ENCODE data around the gene TWF2. TPM values are rescaled to one million over a fixed set of nuclear protein-coding genes. Genes with fewer than 3 reads are reported as not detected.

TWF2 gene
- total RNA-seq, 3 donors from 2014 or later (not counting 1 experiment from before 2014, with no cell fraction given), result 49.2 to 76.6 (median 52.0) TPM

- Histone ChIP-seq H3K4me3 (ENCODE audit: low read length) (no peak overlapping the region), H3K9me3 (ENCODE audit: control insufficient read depth, insufficient read depth, low read length) (no peaks in the 10 kb centered on the region), H3K27ac (ENCODE audit: low read length) (no peak overlapping the region), H3K27me3 (ENCODE audit: control insufficient read depth, insufficient read depth, low read length) (no peaks in the 10 kb centered on the region), H3K4me1 (ENCODE audit: control insufficient read depth, insufficient read depth, low read length) (peaks cover 24% of the 10 kb centered on the region), H3K36me3 (ENCODE audit: control insufficient read depth, insufficient read depth, low read length) (no peaks in the 10 kb centered on the region)
- 95% methylated on average over 7 of the region's 14 CpGs for WGBS (ENCODE audit: insufficient coverage)
- no peaks in the 10 kb centered on the region for H3K36me3 Mint-ChIP-seq
- ATAC-seq (no peak), DNase-seq (no peak)
- intact Hi-C loops (cut with micrococcal nuclease), result no loop called here
- no peaks in the 10 kb centered on the region for H3K27me3 Mint-ChIP-seq (ENCODE audit: low read depth in 2 of 2)
- TF ChIP-seq, protein P1, sequence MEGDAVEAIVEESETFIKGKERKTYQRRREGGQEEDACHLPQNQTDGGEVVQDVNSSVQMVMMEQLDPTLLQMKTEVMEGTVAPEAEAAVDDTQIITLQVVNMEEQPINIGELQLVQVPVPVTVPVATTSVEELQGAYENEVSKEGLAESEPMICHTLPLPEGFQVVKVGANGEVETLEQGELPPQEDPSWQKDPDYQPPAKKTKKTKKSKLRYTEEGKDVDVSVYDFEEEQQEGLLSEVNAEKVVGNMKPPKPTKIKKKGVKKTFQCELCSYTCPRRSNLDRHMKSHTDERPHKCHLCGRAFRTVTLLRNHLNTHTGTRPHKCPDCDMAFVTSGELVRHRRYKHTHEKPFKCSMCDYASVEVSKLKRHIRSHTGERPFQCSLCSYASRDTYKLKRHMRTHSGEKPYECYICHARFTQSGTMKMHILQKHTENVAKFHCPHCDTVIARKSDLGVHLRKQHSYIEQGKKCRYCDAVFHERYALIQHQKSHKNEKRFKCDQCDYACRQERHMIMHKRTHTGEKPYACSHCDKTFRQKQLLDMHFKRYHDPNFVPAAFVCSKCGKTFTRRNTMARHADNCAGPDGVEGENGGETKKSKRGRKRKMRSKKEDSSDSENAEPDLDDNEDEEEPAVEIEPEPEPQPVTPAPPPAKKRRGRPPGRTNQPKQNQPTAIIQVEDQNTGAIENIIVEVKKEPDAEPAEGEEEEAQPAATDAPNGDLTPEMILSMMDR (IDR thresholded peaks at IDR 0.05), result no peak
- peaks cover 21 to 28% of the 10 kb centered on the region in 2 donors for H3K4me1 Mint-ChIP-seq
- no peak overlapping the region for H3K27ac Mint-ChIP-seq
- H3K9me3 Mint-ChIP-seq, result no peaks in the 10 kb centered on the region
- no peak overlapping the region for H3K4me3 Mint-ChIP-seq
These were observed 44.3 kb downstream of the TWF2 start for GRCh38 chr3:52194485-52195290.

GRCh38 chr3:52193065-52193464 is 45.9 kb downstream of the TWF2 start:
- ATAC-seq (no peak), DNase-seq (no peak)
- intact Hi-C loops (cut with micrococcal nuclease), result no loop called here
- no peaks in the 10 kb centered on the region for H3K9me3 Mint-ChIP-seq
- 95% methylated on average over 18 of the region's 18 CpGs for WGBS (ENCODE audit: insufficient coverage)
- no peaks in the 10 kb centered on the region for H3K27me3 Mint-ChIP-seq (ENCODE audit: low read depth in 2 of 2)
- Histone ChIP-seq H3K4me1 (ENCODE audit: control insufficient read depth, insufficient read depth, low read length) (peaks cover 11% of the 10 kb centered on the region), H3K9me3 (ENCODE audit: control insufficient read depth, insufficient read depth, low read length) (no peaks in the 10 kb centered on the region), H3K36me3 (ENCODE audit: control insufficient read depth, insufficient read depth, low read length) (no peaks in the 10 kb centered on the region), H3K27ac (ENCODE audit: low read length) (no peak overlapping the region), H3K27me3 (ENCODE audit: control insufficient read depth, insufficient read depth, low read length) (no peaks in the 10 kb centered on the region), H3K4me3 (ENCODE audit: low read length) (no peak overlapping the region)
- no peak overlapping the region for H3K27ac Mint-ChIP-seq
- TF ChIP-seq, protein P1 (IDR thresholded peaks at IDR 0.05), result no peak
- no peaks in the 10 kb centered on the region for H3K36me3 Mint-ChIP-seq
- peaks cover 7 to 13% of the 10 kb centered on the region in 2 donors for H3K4me1 Mint-ChIP-seq
- H3K4me3 Mint-ChIP-seq, result no peak overlapping the region

DNA sequence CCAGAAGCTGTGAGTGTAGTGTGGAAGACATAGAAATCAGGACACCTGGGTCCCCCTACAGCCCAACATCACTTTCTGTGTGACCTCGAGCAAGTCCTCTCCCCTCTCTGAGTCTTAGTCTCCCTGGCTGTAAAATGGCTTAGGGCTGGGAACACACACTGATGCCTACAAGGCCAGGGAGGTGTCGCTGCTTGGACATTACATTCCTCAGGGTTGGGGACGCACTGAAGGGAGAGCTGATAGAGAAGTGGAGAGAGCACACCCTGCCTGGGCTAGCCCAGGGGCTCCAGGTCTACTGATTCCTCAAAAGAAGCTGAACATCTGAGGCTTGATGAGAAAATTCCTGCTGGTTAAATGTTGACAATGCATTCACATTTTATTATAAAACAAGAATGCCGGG is 47.3 kb downstream of the TWF2 start:
- Histone ChIP-seq H3K27me3 (ENCODE audit: control insufficient read depth, insufficient read depth, low read length) (no peaks in the 10 kb centered on the region), H3K27ac (ENCODE audit: low read length) (no peak overlapping the region), H3K4me3 (ENCODE audit: low read length) (no peak overlapping the region), H3K4me1 (ENCODE audit: control insufficient read depth, insufficient read depth, low read length) (no peaks in the 10 kb centered on the region), H3K9me3 (ENCODE audit: control insufficient read depth, insufficient read depth, low read length) (no peaks in the 10 kb centered on the region), H3K36me3 (ENCODE audit: control insufficient read depth, insufficient read depth, low read length) (no peaks in the 10 kb centered on the region)
- Mint-ChIP-seq H3K36me3 (no peaks in the 10 kb centered on the region), H3K27ac (no peak overlapping the region), H3K27me3 (ENCODE audit: low read depth in 2 of 2) (no peaks in the 10 kb centered on the region), H3K9me3 (no peaks in the 10 kb centered on the region), H3K4me1 (peaks cover 0 to 5% of the 10 kb centered on the region in 2 donors), H3K4me3 (no peak overlapping the region)
- DNase-seq (no peak), ATAC-seq (no peak)
- intact Hi-C loops (cut with micrococcal nuclease), result no loop called here
- WGBS (ENCODE audit: insufficient coverage), result 96% methylated on average over 3 of the region's 4 CpGs
- TF ChIP-seq, protein P1 (IDR thresholded peaks at IDR 0.05), result no peak

Data from natural killer cell (primary cell).